ENCODE data around the gene HOXA13.

HOXA13 gene

GRCh38 chr7:27186668-27187474 is 13.0 kb downstream of the HOXA13 start:
- no peak for DNase-seq
- Mint-ChIP-seq H3K4me1 (peaks cover 33 to 53% of the 10 kb centered on the region in 2 donors), H3K27ac (peak overlapping the region; percentile 9), H3K27me3 (peaks cover 74 to 89% of the 10 kb centered on the region in 2 donors), H3K9me3 (no peaks in the 10 kb centered on the region), H3K4me3 (no peak overlapping the region), H3K36me3 (peaks cover 9 to 12% of the 10 kb centered on the region in 2 donors)
- ATAC-seq (replicated peaks), result no peak

GRCh38 chr7:27185854-27186667 is 13.8 kb downstream of the HOXA13 start:
- Mint-ChIP-seq H3K9me3 (no peaks in the 10 kb centered on the region), H3K27me3 (peaks cover 66 to 89% of the 10 kb centered on the region in 2 donors), H3K4me1 (peaks cover 33 to 45% of the 10 kb centered on the region in 2 donors), H3K4me3 (peak overlapping the region; percentile 54 to 75), H3K36me3 (peaks cover 9 to 10% of the 10 kb centered on the region in 2 donors), H3K27ac (peak overlapping the region; percentile 98)
- ATAC-seq (replicated peaks) (no peak), DNase-seq (no peak)

- H3K27ac Mint-ChIP-seq, result peak within 1 kb of the TSS; percentile 98
- H3K9me3 Mint-ChIP-seq, result no peaks in the 10 kb centered on the region
- ATAC-seq (replicated peaks), result no peak
- peak within 1 kb of the TSS; percentile 75 to 76 for H3K4me3 Mint-ChIP-seq
- DNase-seq, result no peak
- peaks cover 9 to 10% of the 10 kb centered on the region in 2 donors for H3K36me3 Mint-ChIP-seq
- peaks cover 35 to 48% of the 10 kb centered on the region in 2 donors for H3K4me1 Mint-ChIP-seq
- peaks cover 63 to 88% of the 10 kb centered on the region in 2 donors for H3K27me3 Mint-ChIP-seq
Observed at GRCh38 chr7:27185013-27185853, 14.7 kb downstream of the HOXA13 start, which contains the start of gene HOXA11. Gene HOXA11 (minus strand): TSS chr7:27185232. CDS start chr7:27185144, 88 bp downstream.

- no peak for DNase-seq
- ATAC-seq (replicated peaks), result no peak
- peak overlapping the region; percentile 98 for H3K27ac Mint-ChIP-seq
- peaks cover 6 to 10% of the 10 kb centered on the region in 2 donors for H3K36me3 Mint-ChIP-seq
- peaks cover 63 to 88% of the 10 kb centered on the region in 2 donors for H3K27me3 Mint-ChIP-seq
- peak overlapping the region; percentile 75 to 76 for H3K4me3 Mint-ChIP-seq
- no peaks in the 10 kb centered on the region for H3K9me3 Mint-ChIP-seq
- H3K4me1 Mint-ChIP-seq, result peaks cover 34 to 51% of the 10 kb centered on the region in 2 donors
Observed at GRCh38 chr7:27184337-27185012, 15.4 kb downstream of the HOXA13 start.

- Mint-ChIP-seq H3K27ac (peak overlapping the region; percentile 83), H3K27me3 (peaks cover 62 to 88% of the 10 kb centered on the region in 2 donors), H3K36me3 (peaks cover 6 to 10% of the 10 kb centered on the region in 2 donors), H3K4me3 (peak overlapping the region; percentile 75 to 76), H3K4me1 (peaks cover 31 to 47% of the 10 kb centered on the region in 2 donors), H3K9me3 (no peaks in the 10 kb centered on the region)
- DNase-seq (no peak), ATAC-seq (replicated peaks) (no peak)
Observed at GRCh38 chr7:27183682-27184336, 16.1 kb downstream of the HOXA13 start.

- Mint-ChIP-seq H3K4me1 (peaks cover 23 to 40% of the 10 kb centered on the region in 2 donors), H3K4me3 (peak overlapping the region in 1 of 2 donors; percentile 19), H3K9me3 (no peaks in the 10 kb centered on the region), H3K36me3 (peaks cover 6 to 10% of the 10 kb centered on the region in 2 donors), H3K27me3 (peaks cover 58 to 88% of the 10 kb centered on the region in 2 donors), H3K27ac (peak overlapping the region; percentile 52)
- ATAC-seq (replicated peaks), result no peak
- no peak for DNase-seq
Observed at GRCh38 chr7:27182861-27183681, 16.8 kb downstream of the HOXA13 start.

GRCh38 chr7:27182285-27182841 is 17.5 kb downstream of the HOXA13 start:
- no peak overlapping the region for H3K27ac Mint-ChIP-seq
- H3K4me1 Mint-ChIP-seq, result peaks cover 19 to 35% of the 10 kb centered on the region in 2 donors
- DNase-seq (no peak), ATAC-seq (replicated peaks) (no peak)
- peaks cover 6 to 10% of the 10 kb centered on the region in 2 donors for H3K36me3 Mint-ChIP-seq
- no peak overlapping the region for H3K4me3 Mint-ChIP-seq
- H3K27me3 Mint-ChIP-seq, result peaks cover 57 to 88% of the 10 kb centered on the region in 2 donors
- no peaks in the 10 kb centered on the region for H3K9me3 Mint-ChIP-seq

- H3K36me3 Mint-ChIP-seq, result peaks cover 6 to 10% of the 10 kb centered on the region in 2 donors
- no peak for ATAC-seq (replicated peaks)
- peaks cover 58 to 89% of the 10 kb centered on the region in 2 donors for H3K27me3 Mint-ChIP-seq
- H3K4me3 Mint-ChIP-seq, result no peak overlapping the region
- DNase-seq, result no peak
- peaks cover 17 to 35% of the 10 kb centered on the region in 2 donors for H3K4me1 Mint-ChIP-seq
- H3K27ac Mint-ChIP-seq, result no peak overlapping the region
- H3K9me3 Mint-ChIP-seq, result no peaks in the 10 kb centered on the region
Observed at GRCh38 chr7:27181795-27182275, 18.1 kb downstream of the HOXA13 start.

GRCh38 chr7:27180431-27181420 is 19.2 kb downstream of the HOXA13 start:
- ATAC-seq (replicated peaks) (no peak), DNase-seq (no peak)
- no peak overlapping the region for H3K27ac Mint-ChIP-seq
- H3K27me3 Mint-ChIP-seq, result peaks cover 58 to 90% of the 10 kb centered on the region in 2 donors
- peaks cover 12 to 27% of the 10 kb centered on the region in 2 donors for H3K4me1 Mint-ChIP-seq
- H3K4me3 Mint-ChIP-seq, result peak overlapping the region in 1 of 2 donors; percentile 51
- peaks cover under 1 to 6% of the 10 kb centered on the region in 2 donors for H3K36me3 Mint-ChIP-seq
- no peaks in the 10 kb centered on the region for H3K9me3 Mint-ChIP-seq

GRCh38 chr7:27179503-27180430 is 20.1 kb downstream of the HOXA13 start:
- DNase-seq (no peak), ATAC-seq (replicated peaks) (peak; percentile 49 to 69)
- no peaks in the 10 kb centered on the region for H3K9me3 Mint-ChIP-seq
- H3K36me3 Mint-ChIP-seq, result peaks cover 0 to 1% of the 10 kb centered on the region in 2 donors
- peaks cover 56 to 90% of the 10 kb centered on the region in 2 donors for H3K27me3 Mint-ChIP-seq
- H3K4me3 Mint-ChIP-seq, result peak overlapping the region; percentile 47 to 68
- peaks cover 8 to 21% of the 10 kb centered on the region in 2 donors for H3K4me1 Mint-ChIP-seq
- peak overlapping the region; percentile 63 for H3K27ac Mint-ChIP-seq
